CD14-positive monocyte (primary cell): Measurements from ENCODE around the gene TRAPPC10. TPM values are rescaled to one million over a fixed set of nuclear protein-coding genes. Genes with fewer than 3 reads are reported as not detected.

Experiments
- DNase-seq, 3 donors: peaks; one replicate each; pipeline ENCODE4 v3.0.0-alpha.2; 2011 to 2022
- H2AFZ ChIP-seq: 2 replicates; pipeline ENCODE4 v1.6.0; 2012; ENCODE audit warnings: mild to moderate bottlenecking, low read depth, low read length, inconsistent platforms; ENCODE audit not compliant: insufficient read depth, poor library complexity, severe bottlenecking
- H3K27ac ChIP-seq, 2 donors: 1 replicate in 1 of 2; 2 replicates in 1 of 2; pipeline ENCODE4 v1.5.1; 2012 to 2013; ENCODE audit warnings: low read length in 2 of 2, control low read depth in 1 of 2, inconsistent platforms in 1 of 2, low read depth in 1 of 2, mild to moderate bottlenecking in 1 of 2
- H3K27me3 ChIP-seq, 2 donors: one replicate each; pipeline versions ENCODE4 v1.6.0 to v1.6.1; 2011 to 2013; ENCODE audit warnings: low read length in 2 of 2; ENCODE audit not compliant: control insufficient read depth in 2 of 2, insufficient read depth in 2 of 2
- H3K36me3 ChIP-seq, 2 donors: replicated peaks in 1 of 2; 1 replicate in 1 of 2; 2 replicates in 1 of 2; pipeline versions ENCODE4 v1.5.1 to v1.6.1; 2012 to 2013; ENCODE audit warnings: low read length in 2 of 2, control low read depth in 1 of 2, inconsistent platforms in 1 of 2, mild to moderate bottlenecking in 1 of 2; ENCODE audit not compliant: insufficient read depth in 2 of 2, control insufficient read depth in 1 of 2
- H3K4me1 ChIP-seq, 2 donors: 1 replicate in 1 of 2; 2 replicates in 1 of 2; pipeline versions ENCODE4 v1.5.1 to v1.6.1; 2012 to 2013; ENCODE audit warnings: low read length in 2 of 2, control low read depth in 1 of 2, inconsistent platforms in 1 of 2, mild to moderate bottlenecking in 1 of 2, moderate library complexity in 1 of 2; ENCODE audit not compliant: insufficient read depth in 2 of 2, control insufficient read depth in 1 of 2
- H3K4me2 ChIP-seq: replicated peaks from 2 replicates; pipeline ENCODE3; 2012; ENCODE audit warnings: low read length, moderate library complexity, mild to moderate bottlenecking; ENCODE audit not compliant: poor library complexity, severe bottlenecking; ENCODE audit errors: extremely low read depth
- H3K4me3 ChIP-seq, 3 experiments: fragments of 200-600 bp in 1 of 3; sonication (generic) in 1 of 3; replicated peaks in 1 of 3; 1 replicate in 2 of 3; 2 replicates in 1 of 3; pipeline ENCODE4 v1.5.1; 2011 to 2013; ENCODE audit warnings: low read length in 3 of 3, mild to moderate bottlenecking in 3 of 3, control low read depth in 2 of 3, low read depth in 2 of 3, inconsistent platforms in 1 of 3, moderate library complexity in 1 of 3
- H3K79me2 ChIP-seq: 2 replicates; pipeline ENCODE4 v1.6.0; 2012; ENCODE audit warnings: mild to moderate bottlenecking, control low read depth, inconsistent platforms, low read length, moderate library complexity; ENCODE audit not compliant: insufficient read depth
- H3K9ac ChIP-seq: 2 replicates; pipeline ENCODE4 v1.6.0; 2017; ENCODE audit warnings: low read length, mild to moderate bottlenecking; ENCODE audit not compliant: insufficient read depth, poor library complexity, severe bottlenecking
- H3K9me3 ChIP-seq, 2 donors: replicated peaks in 1 of 2; 1 replicate in 1 of 2; 2 replicates in 1 of 2; pipeline versions ENCODE4 v1.5.1 to v1.6.1; 2012 to 2013; ENCODE audit warnings: low read length in 2 of 2, control low read depth in 1 of 2; ENCODE audit not compliant: control insufficient read depth in 1 of 2, insufficient read depth in 1 of 2
- H4K20me1 ChIP-seq: 2 replicates; pipeline ENCODE4 v1.6.0; 2012; ENCODE audit warnings: mild to moderate bottlenecking, low read length, control low read depth, moderate library complexity; ENCODE audit not compliant: insufficient read depth
- H3K27ac Mint-ChIP-seq, 7 donors: one replicate each; pipeline ENCODE4 v1.8.0; 2020; ENCODE audit warnings: mild to moderate bottlenecking in 7 of 7, mixed read lengths in 7 of 7, moderate library complexity in 6 of 7, inconsistent platforms in 2 of 7
- H3K27me3 Mint-ChIP-seq, 3 donors: one replicate each; pipeline ENCODE4 v1.8.0; 2021 to 2022; ENCODE audit warnings: low read depth in 3 of 3, mild to moderate bottlenecking in 3 of 3, mixed read lengths in 3 of 3, moderate library complexity in 3 of 3, inconsistent platforms in 1 of 3
- H3K36me3 Mint-ChIP-seq, 2 donors: one replicate each; pipeline ENCODE4 v1.8.0; 2020; ENCODE audit warnings: mixed read lengths in 2 of 2, inconsistent platforms in 1 of 2, mild to moderate bottlenecking in 1 of 2
- H3K4me1 Mint-ChIP-seq: one replicate; pipeline ENCODE4 v1.8.0; 2020; ENCODE audit warnings: mild to moderate bottlenecking, mixed read lengths
- H3K4me3 Mint-ChIP-seq, 2 donors: one replicate each; pipeline ENCODE4 v1.8.0; 2020; ENCODE audit warnings: mild to moderate bottlenecking in 2 of 2, mixed read lengths in 2 of 2, moderate library complexity in 1 of 2
- H3K9me3 Mint-ChIP-seq, 7 donors: one replicate each; pipeline ENCODE4 v1.8.0; 2020 to 2022; ENCODE audit warnings: mixed read lengths in 7 of 7, mild to moderate bottlenecking in 6 of 7, moderate library complexity in 6 of 7, inconsistent platforms in 2 of 7
- CTCF ChIP-seq: fragments of 200-600 bp; IDR thresholded peaks from one replicate; pipeline ENCODE4 v1.8.0; 2022; ENCODE audit warnings: antibody characterized with exemption, mild to moderate bottlenecking
- WGBS: methylation state at CpG from one replicate; pipeline ENCODE4 v1.1.5; 2013; ENCODE audit warnings: missing lambda C conversion rate; ENCODE audit not compliant: insufficient coverage; 5-methylcytosine and 5-hydroxymethylcytosine counted together
- intact Hi-C, 2 donors: fragments of 100-400 bp; cut with micrococcal nuclease; formaldehyde crosslinking; loops; one replicate each; pipeline versions ENCODE4 v1.15.0 to v1.15.1; 2023
- polyA plus RNA-seq, 3 donors: library from polyadenylated mRNA; depleted of rRNA in 1 of 3; unstranded in 2 of 3; stranded (reverse) in 1 of 3; fragments of 300-500 nt in 2 of 3; fragments of >200 nt in 1 of 3; fragmentation: Illumina TruSeq in 2 of 3; gene quantifications; 1 replicate in 2 of 3; 2 replicates in 1 of 3; pipeline ENCODE4 v1.2.3, GENCODE V29; 2012 to 2021

Gene TRAPPC10
- polyA plus RNA-seq, 3 donors, result 5.9 to 40.6 (median 8.6) TPM

DNA sequence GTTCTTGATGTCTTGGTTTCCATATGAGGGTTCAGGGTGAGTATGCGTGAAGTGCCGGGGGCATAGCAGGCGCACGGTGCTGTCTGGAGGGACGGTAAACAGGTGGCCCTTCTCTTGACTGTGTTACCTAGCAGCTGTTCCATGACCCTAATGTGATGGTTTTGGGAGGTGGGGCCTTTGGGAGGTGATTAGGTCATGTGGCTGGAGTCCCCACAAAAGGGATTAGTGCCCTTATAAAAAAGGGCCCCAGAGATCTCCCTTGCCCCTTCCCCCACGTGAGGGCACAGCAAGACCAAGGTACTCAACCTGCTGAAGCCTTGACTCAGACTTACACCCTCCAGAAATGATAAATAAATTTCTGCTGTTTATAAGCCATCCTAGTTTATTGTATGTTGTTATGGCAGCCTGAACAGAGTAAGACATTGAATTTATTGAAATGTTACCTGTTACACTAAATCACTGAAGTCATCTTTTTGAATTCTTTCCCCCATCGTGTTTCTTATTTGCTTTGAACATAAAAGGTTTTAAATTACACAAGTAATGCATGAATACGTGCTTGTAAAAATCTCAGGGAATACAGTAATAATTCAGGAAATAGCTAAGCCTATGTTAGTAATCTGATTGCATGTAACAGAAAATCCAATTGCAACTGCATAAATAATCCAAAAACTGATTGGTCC lies 15.6 kb downstream of the TRAPPC10 start:
- Histone ChIP-seq H3K9me3 (peaks cover 0 to 5% of the 10 kb centered on the region in 2 donors), H2AFZ (no peak overlapping the region), H3K4me2 (no peak overlapping the region), H3K4me1 (peaks cover 19 to 23% of the 10 kb centered on the region in 2 donors), H3K27me3 (no peaks in the 10 kb centered on the region), H3K79me2 (peaks cover 100% of the 10 kb centered on the region), H3K4me3 (no peak overlapping the region), H3K36me3 (peaks cover 3 to 29% of the 10 kb centered on the region in 2 donors), H3K27ac (no peak overlapping the region), H3K9ac (no peak overlapping the region), H4K20me1 (peaks cover 100% of the 10 kb centered on the region)
- Mint-ChIP-seq H3K27ac (no peak overlapping the region), H3K27me3 (peaks cover 0 to 2% (median 0%) of the 10 kb centered on the region in 3 donors), H3K36me3 (peaks cover 19 to 35% of the 10 kb centered on the region in 2 donors), H3K4me3 (no peak overlapping the region), H3K9me3 (peaks cover 0 to 5% (median 0%) of the 10 kb centered on the region in 7 donors), H3K4me1 (peaks cover 27% of the 10 kb centered on the region)
- 100% methylated on average over 5 of the region's 8 CpGs for WGBS
- no peak for DNase-seq
- intact Hi-C loops, result no loop called here
- no peak for TF ChIP-seq CTCF

- peaks cover 100% of the 10 kb centered on the region for H4K20me1 ChIP-seq
Measured at GRCh38 chr21:44028287-44028659, 16.2 kb downstream of the TRAPPC10 start.

More at GRCh38 chr21:44028287-44028659, 16.2 kb downstream of the TRAPPC10 start:
- Histone ChIP-seq H3K4me2 (no peak overlapping the region), H3K4me3 (no peak overlapping the region), H3K79me2 (peaks cover 100% of the 10 kb centered on the region), H3K4me1 (peaks cover 19 to 23% of the 10 kb centered on the region in 2 donors), H3K36me3 (peaks cover 8 to 34% of the 10 kb centered on the region in 2 donors), H3K27me3 (no peaks in the 10 kb centered on the region), H3K9ac (no peak overlapping the region), H2AFZ (no peak overlapping the region), H3K9me3 (peaks cover 0 to 5% of the 10 kb centered on the region in 2 donors), H3K27ac (no peak overlapping the region)
- intact Hi-C loops, result no loop called here
- H3K27me3 Mint-ChIP-seq, result peaks cover 0 to 2% (median 0%) of the 10 kb centered on the region in 3 donors
- peaks cover 23 to 35% of the 10 kb centered on the region in 2 donors for H3K36me3 Mint-ChIP-seq
- H3K27ac Mint-ChIP-seq, result no peak overlapping the region
- H3K4me3 Mint-ChIP-seq, result no peak overlapping the region
- 77% methylated on average over 4 of the region's 6 CpGs for WGBS
- no peak for TF ChIP-seq CTCF
- H3K4me1 Mint-ChIP-seq, result peaks cover 27% of the 10 kb centered on the region
- peaks cover 0 to 5% (median 0%) of the 10 kb centered on the region in 7 donors for H3K9me3 Mint-ChIP-seq
- no peak for DNase-seq
